Uterus (tissue), 2 donors: ENCODE data around the gene TMEM109.

Experiments used
- POLR2A ChIP-seq, 2 donors: fragments of 450-650 bp; IDR thresholded peaks; one replicate each; pipeline ENCODE4 v1.6.1; 2016; ENCODE audit warnings: antibody characterized with exemption in 2 of 2, mild to moderate bottlenecking in 1 of 2, moderate library complexity in 1 of 2
- TF ChIP-seq, protein P1 (sequence below), 4 experiments: fragments of 200-600 bp in 2 of 4; fragments of 450-650 bp in 2 of 4; sonication (generic) in 2 of 4; IDR thresholded peaks; one replicate each; pipeline ENCODE4 v1.5.1; 2016 to 2019; ENCODE audit warnings: antibody characterized with exemption in 4 of 4, mild to moderate bottlenecking in 2 of 4, moderate library complexity in 1 of 4

DNA sequence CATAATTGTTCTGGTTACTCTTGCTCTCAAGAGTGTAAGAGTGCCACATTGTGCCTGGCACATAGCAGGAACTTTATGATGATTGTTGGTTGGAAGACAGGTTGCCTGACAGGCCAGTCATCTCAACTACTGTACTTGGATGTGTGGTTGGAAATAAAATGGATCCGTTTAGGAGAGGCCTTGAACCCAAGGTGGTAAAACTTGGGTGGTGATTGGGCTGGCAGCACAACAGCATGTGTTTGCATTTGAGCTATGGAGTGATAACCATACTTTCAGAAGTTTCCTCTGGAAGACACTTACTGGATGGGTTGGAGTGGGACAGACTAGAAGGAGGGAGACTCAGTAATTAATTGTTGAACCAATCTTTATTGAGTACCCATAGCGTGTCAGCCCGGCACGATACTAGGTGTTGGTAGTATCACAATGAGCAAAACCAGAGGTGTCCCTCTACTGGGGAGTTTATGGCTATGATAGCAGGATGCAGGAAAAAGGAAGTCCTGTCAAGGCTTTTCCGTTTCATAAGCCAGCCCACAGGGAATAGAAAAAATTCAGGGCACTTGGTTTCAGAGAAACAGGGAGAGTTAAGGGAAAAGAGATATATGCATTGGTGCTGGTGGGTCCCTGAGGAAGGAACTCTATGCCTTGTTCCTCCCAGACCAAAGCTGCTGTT is 3.1 kb upstream of the TMEM109 start:
- TF ChIP-seq, protein P1, sequence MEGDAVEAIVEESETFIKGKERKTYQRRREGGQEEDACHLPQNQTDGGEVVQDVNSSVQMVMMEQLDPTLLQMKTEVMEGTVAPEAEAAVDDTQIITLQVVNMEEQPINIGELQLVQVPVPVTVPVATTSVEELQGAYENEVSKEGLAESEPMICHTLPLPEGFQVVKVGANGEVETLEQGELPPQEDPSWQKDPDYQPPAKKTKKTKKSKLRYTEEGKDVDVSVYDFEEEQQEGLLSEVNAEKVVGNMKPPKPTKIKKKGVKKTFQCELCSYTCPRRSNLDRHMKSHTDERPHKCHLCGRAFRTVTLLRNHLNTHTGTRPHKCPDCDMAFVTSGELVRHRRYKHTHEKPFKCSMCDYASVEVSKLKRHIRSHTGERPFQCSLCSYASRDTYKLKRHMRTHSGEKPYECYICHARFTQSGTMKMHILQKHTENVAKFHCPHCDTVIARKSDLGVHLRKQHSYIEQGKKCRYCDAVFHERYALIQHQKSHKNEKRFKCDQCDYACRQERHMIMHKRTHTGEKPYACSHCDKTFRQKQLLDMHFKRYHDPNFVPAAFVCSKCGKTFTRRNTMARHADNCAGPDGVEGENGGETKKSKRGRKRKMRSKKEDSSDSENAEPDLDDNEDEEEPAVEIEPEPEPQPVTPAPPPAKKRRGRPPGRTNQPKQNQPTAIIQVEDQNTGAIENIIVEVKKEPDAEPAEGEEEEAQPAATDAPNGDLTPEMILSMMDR (IDR thresholded peaks at IDR 0.05): no peak
- TF ChIP-seq POLR2A (IDR thresholded peaks at IDR 0.05): no peak
